WTC11 (cell line): ENCODE results near the gene KRT6B. TPM values are rescaled to one million over a fixed set of nuclear protein-coding genes. Genes with fewer than 3 reads are reported as not detected.
A peak's percentile ranks its signal among the peaks of the same experiment; 100 is the strongest.

Experiments used
- ATAC-seq: fragments of 200-7000 bp; cut with Tn5 transposase; 2 replicates; pipeline ENCODE4 v1.10.0; 2021; ENCODE audit warnings: mild to moderate bottlenecking, moderate library complexity
- CTCF ChIA-PET: fragments of 300-600 bp; sonication (Branson Sonifier 250); formaldehyde crosslinking; loops from one replicate; lab custom pipeline; 2021; ENCODE audit warnings: antibody characterized with exemption; lab: Charles Lee
- POLR2A ChIA-PET: fragments of 350-600 bp; sonication (Branson Sonifier 250); formaldehyde crosslinking; loops from one replicate; lab custom pipeline; 2021; ENCODE audit warnings: antibody characterized with exemption; lab: Charles Lee
- DNase-seq: peaks from one replicate; pipeline ENCODE4 v3.0.0; 2021; ENCODE audit warnings: low spot score
- H3K27ac Mint-ChIP-seq: 2 replicates; pipeline ENCODE4 v1.8.0; 2021; ENCODE audit warnings: mixed read lengths
- H3K27me3 Mint-ChIP-seq: 2 replicates; pipeline ENCODE4 v1.8.0; 2021; ENCODE audit warnings: low read depth, mild to moderate bottlenecking, moderate library complexity, mixed read lengths
- H3K36me3 Mint-ChIP-seq: 2 replicates; pipeline ENCODE4 v1.8.0; 2021; ENCODE audit warnings: mixed read lengths
- H3K4me1 Mint-ChIP-seq: 2 replicates; pipeline ENCODE4 v1.8.0; 2022; ENCODE audit warnings: mixed read lengths
- H3K4me3 Mint-ChIP-seq: 2 replicates; pipeline ENCODE4 v1.8.0; 2021; ENCODE audit warnings: mild to moderate bottlenecking, moderate library complexity, mixed read lengths
- H3K9me3 Mint-ChIP-seq: 2 replicates; pipeline ENCODE4 v1.8.0; 2021; ENCODE audit warnings: mixed read lengths
- CREM ChIP-seq: sonication (generic); formaldehyde crosslinking; IDR thresholded peaks from 2 replicates; pipeline ENCODE4 v1.8.1; 2022; ENCODE audit warnings: mild to moderate bottlenecking, missing genetic modification reagents, moderate library complexity
- ESRRA ChIP-seq: sonication (generic); formaldehyde crosslinking; IDR thresholded peaks from 2 replicates; pipeline ENCODE4 v1.8.1; 2022; ENCODE audit warnings: mild to moderate bottlenecking, missing genetic modification reagents, borderline replicate concordance
- ETV6 ChIP-seq: sonication (generic); formaldehyde crosslinking; IDR thresholded peaks from 2 replicates; pipeline ENCODE4 v1.8.1; 2022; ENCODE audit warnings: mild to moderate bottlenecking, missing genetic modification reagents
- FOXK1 ChIP-seq: sonication (generic); formaldehyde crosslinking; IDR thresholded peaks from 2 replicates; pipeline ENCODE4 v1.8.0; 2022; ENCODE audit warnings: mild to moderate bottlenecking, moderate library complexity, missing genetic modification reagents
- GTF2I ChIP-seq: fragments of 250-450 bp; sonication (Bioruptor Pico); conservative IDR thresholded peaks from 2 replicates; pipeline ENCODE4 v1.4.0; 2021; ENCODE audit warnings: mild to moderate bottlenecking
- RORB ChIP-seq: fragments of 250-450 bp; sonication (Bioruptor Pico); IDR thresholded peaks from 2 replicates; pipeline ENCODE4 v1.9.0; 2021; ENCODE audit warnings: mild to moderate bottlenecking
- SP1 ChIP-seq: sonication (generic); formaldehyde crosslinking; conservative IDR thresholded peaks from 2 replicates; pipeline ENCODE4 v1.8.1; 2022; ENCODE audit warnings: missing genetic modification reagents
- TP53 ChIP-seq: sonication (generic); formaldehyde crosslinking; IDR thresholded peaks from 2 replicates; pipeline ENCODE4 v1.8.1; 2023; ENCODE audit warnings: mild to moderate bottlenecking, missing genetic modification reagents
- ZNF263 ChIP-seq: sonication (generic); formaldehyde crosslinking; IDR thresholded peaks from 2 replicates; pipeline ENCODE4 v1.8.1; 2022; ENCODE audit warnings: low read depth, mild to moderate bottlenecking, moderate library complexity, missing genetic modification reagents
- ZNF416 ChIP-seq: fragments of 250-450 bp; sonication (Bioruptor Pico); IDR thresholded peaks from 2 replicates; pipeline ENCODE4 v1.9.0; 2021; ENCODE audit warnings: mild to moderate bottlenecking, inconsistent platforms
- ZNF423 ChIP-seq: fragments of 250-450 bp; sonication (Bioruptor Pico); IDR thresholded peaks from 2 replicates; pipeline ENCODE4 v2.1.2; 2022; ENCODE audit warnings: mild to moderate bottlenecking, moderate library complexity
- total RNA-seq: library from RNA; stranded (reverse); gene quantifications from 3 replicates; pipeline ENCODE4 v1.2.3, GENCODE V29; 2021
- TF ChIP-seq, protein P1 (sequence below): fragments of 200-600 bp; IDR thresholded peaks from 2 replicates; pipeline ENCODE4 v1.8.0; 2022; ENCODE audit warnings: antibody characterized with exemption
- TF ChIP-seq, protein P2 (sequence below): fragments of 250-450 bp; sonication (Bioruptor Pico); IDR thresholded peaks from 2 replicates; pipeline ENCODE4 v1.9.0; 2021; ENCODE audit warnings: moderate library complexity, mild to moderate bottlenecking, inconsistent platforms, borderline replicate concordance
- TF ChIP-seq, protein P3 (sequence below): sonication (generic); formaldehyde crosslinking; IDR thresholded peaks from 2 replicates; pipeline ENCODE4 v1.8.0; 2022; ENCODE audit warnings: missing genetic modification reagents
- TF ChIP-seq, protein P4 (sequence below): sonication (generic); formaldehyde crosslinking; IDR thresholded peaks from 2 replicates; pipeline ENCODE4 v1.8.0; 2022; ENCODE audit warnings: mild to moderate bottlenecking, missing genetic modification reagents
- TF ChIP-seq, protein P5 (sequence below): sonication (generic); formaldehyde crosslinking; IDR thresholded peaks from 2 replicates; pipeline ENCODE4 v1.8.1; 2023; ENCODE audit warnings: mild to moderate bottlenecking, moderate library complexity, missing genetic modification reagents
- TF ChIP-seq, protein P6 (sequence below): sonication (generic); formaldehyde crosslinking; IDR thresholded peaks from 2 replicates; pipeline ENCODE4 v1.8.1; 2022; ENCODE audit warnings: mild to moderate bottlenecking, missing genetic modification reagents, moderate library complexity, borderline replicate concordance
- TF ChIP-seq, protein P7 (sequence below): sonication (generic); formaldehyde crosslinking; IDR thresholded peaks from 2 replicates; pipeline ENCODE4 v1.8.0; 2023; ENCODE audit warnings: mild to moderate bottlenecking, missing genetic modification reagents

KRT6B gene
- total RNA-seq, 1 experiment from 2014 or later = not detected

DNA sequence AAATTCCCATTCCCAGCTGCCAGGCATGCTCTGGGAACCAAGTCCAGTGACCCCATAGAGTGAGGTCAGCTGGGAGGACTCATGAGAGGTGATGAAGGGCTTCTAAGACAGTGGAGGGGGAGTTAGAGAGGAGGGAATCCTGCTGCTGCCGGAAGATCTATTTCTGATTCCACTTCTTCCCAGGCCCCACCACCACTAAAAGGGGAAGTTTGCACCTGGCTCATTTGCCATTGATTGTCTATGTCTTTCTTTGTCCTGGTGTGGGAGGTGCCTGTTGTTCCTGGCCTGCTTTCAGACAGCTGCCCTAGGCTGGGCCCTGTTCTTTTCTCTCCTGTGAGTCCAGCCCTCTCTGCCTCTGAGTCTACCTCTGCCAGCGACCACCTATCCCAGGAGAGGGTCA is 44.1 kb upstream of the KRT6B start:
- H3K27me3 Mint-ChIP-seq = peaks cover 6% of the 10 kb centered on the region; the same call in 1 of the 2 replicates
- DNase-seq (no peak), ATAC-seq (peak; percentile 18)
- ChIA-PET CTCF (interaction anchor here (0.8 to 3.2 kb wide), 8 partner anchors 11 to 104 kb away, joined by 3 to 20 read pairs (median 6); no protein-coding TSS in a partner anchor), POLR2A (no interaction called here)
- peaks cover 5% of the 10 kb centered on the region for H3K9me3 Mint-ChIP-seq
- H3K4me1 Mint-ChIP-seq = peaks cover 27% of the 10 kb centered on the region
- no peaks in the 10 kb centered on the region for H3K36me3 Mint-ChIP-seq
- H3K27ac Mint-ChIP-seq = peak overlapping the region; percentile 34
- TF ChIP-seq, protein P1, sequence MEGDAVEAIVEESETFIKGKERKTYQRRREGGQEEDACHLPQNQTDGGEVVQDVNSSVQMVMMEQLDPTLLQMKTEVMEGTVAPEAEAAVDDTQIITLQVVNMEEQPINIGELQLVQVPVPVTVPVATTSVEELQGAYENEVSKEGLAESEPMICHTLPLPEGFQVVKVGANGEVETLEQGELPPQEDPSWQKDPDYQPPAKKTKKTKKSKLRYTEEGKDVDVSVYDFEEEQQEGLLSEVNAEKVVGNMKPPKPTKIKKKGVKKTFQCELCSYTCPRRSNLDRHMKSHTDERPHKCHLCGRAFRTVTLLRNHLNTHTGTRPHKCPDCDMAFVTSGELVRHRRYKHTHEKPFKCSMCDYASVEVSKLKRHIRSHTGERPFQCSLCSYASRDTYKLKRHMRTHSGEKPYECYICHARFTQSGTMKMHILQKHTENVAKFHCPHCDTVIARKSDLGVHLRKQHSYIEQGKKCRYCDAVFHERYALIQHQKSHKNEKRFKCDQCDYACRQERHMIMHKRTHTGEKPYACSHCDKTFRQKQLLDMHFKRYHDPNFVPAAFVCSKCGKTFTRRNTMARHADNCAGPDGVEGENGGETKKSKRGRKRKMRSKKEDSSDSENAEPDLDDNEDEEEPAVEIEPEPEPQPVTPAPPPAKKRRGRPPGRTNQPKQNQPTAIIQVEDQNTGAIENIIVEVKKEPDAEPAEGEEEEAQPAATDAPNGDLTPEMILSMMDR = no peak
- no peak for TF ChIP-seq SP1 (CRISPR knock-in tag)
- TF ChIP-seq, protein P2, sequence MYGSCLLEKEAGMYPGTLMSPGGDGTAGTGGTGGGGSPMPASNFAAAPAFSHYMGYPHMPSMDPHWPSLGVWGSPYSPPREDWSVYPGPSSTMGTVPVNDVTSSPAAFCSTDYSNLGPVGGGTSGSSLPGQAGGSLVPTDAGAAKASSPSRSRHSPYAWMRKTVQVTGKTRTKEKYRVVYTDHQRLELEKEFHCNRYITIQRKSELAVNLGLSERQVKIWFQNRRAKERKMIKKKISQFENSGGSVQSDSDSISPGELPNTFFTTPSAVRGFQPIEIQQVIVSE (CRISPR knock-in tag) = no peak
- TF ChIP-seq ETV6 (CRISPR knock-in tag) = no peak
- TF ChIP-seq, protein P3, sequence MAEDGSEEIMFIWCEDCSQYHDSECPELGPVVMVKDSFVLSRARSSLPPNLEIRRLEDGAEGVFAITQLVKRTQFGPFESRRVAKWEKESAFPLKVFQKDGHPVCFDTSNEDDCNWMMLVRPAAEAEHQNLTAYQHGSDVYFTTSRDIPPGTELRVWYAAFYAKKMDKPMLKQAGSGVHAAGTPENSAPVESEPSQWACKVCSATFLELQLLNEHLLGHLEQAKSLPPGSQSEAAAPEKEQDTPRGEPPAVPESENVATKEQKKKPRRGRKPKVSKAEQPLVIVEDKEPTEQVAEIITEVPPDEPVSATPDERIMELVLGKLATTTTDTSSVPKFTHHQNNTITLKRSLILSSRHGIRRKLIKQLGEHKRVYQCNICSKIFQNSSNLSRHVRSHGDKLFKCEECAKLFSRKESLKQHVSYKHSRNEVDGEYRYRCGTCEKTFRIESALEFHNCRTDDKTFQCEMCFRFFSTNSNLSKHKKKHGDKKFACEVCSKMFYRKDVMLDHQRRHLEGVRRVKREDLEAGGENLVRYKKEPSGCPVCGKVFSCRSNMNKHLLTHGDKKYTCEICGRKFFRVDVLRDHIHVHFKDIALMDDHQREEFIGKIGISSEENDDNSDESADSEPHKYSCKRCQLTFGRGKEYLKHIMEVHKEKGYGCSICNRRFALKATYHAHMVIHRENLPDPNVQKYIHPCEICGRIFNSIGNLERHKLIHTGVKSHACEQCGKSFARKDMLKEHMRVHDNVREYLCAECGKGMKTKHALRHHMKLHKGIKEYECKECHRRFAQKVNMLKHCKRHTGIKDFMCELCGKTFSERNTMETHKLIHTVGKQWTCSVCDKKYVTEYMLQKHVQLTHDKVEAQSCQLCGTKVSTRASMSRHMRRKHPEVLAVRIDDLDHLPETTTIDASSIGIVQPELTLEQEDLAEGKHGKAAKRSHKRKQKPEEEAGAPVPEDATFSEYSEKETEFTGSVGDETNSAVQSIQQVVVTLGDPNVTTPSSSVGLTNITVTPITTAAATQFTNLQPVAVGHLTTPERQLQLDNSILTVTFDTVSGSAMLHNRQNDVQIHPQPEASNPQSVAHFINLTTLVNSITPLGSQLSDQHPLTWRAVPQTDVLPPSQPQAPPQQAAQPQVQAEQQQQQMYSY (CRISPR knock-in tag) = no peak
- TF ChIP-seq ZNF416 (CRISPR knock-in tag) = no peak
- TF ChIP-seq, protein P4, sequence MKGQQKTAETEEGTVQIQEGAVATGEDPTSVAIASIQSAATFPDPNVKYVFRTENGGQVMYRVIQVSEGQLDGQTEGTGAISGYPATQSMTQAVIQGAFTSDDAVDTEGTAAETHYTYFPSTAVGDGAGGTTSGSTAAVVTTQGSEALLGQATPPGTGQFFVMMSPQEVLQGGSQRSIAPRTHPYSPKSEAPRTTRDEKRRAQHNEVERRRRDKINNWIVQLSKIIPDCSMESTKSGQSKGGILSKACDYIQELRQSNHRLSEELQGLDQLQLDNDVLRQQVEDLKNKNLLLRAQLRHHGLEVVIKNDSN = no peak
- TF ChIP-seq TP53 (CRISPR knock-in tag) = no peak
- TF ChIP-seq, protein P5, sequence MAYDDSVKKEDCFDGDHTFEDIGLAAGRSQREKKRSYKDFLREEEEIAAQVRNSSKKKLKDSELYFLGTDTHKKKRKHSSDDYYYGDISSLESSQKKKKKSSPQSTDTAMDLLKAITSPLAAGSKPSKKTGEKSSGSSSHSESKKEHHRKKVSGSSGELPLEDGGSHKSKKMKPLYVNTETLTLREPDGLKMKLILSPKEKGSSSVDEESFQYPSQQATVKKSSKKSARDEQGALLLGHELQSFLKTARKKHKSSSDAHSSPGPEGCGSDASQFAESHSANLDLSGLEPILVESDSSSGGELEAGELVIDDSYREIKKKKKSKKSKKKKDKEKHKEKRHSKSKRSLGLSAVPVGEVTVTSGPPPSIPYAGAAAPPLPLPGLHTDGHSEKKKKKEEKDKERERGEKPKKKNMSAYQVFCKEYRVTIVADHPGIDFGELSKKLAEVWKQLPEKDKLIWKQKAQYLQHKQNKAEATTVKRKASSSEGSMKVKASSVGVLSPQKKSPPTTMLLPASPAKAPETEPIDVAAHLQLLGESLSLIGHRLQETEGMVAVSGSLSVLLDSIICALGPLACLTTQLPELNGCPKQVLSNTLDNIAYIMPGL (CRISPR knock-in tag) = no peak
- TF ChIP-seq CREM (CRISPR knock-in tag) = no peak
- TF ChIP-seq FOXK1 (CRISPR knock-in tag) = no peak
- no peak for TF ChIP-seq GTF2I (CRISPR knock-in tag)
- TF ChIP-seq, protein P6, sequence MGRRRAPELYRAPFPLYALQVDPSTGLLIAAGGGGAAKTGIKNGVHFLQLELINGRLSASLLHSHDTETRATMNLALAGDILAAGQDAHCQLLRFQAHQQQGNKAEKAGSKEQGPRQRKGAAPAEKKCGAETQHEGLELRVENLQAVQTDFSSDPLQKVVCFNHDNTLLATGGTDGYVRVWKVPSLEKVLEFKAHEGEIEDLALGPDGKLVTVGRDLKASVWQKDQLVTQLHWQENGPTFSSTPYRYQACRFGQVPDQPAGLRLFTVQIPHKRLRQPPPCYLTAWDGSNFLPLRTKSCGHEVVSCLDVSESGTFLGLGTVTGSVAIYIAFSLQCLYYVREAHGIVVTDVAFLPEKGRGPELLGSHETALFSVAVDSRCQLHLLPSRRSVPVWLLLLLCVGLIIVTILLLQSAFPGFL (CRISPR knock-in tag) = no peak
- TF ChIP-seq RORB (CRISPR knock-in tag) = no peak
- no peak for TF ChIP-seq ESRRA (CRISPR knock-in tag)
- no peak for TF ChIP-seq ZNF263 (CRISPR knock-in tag)
- TF ChIP-seq, protein P7, sequence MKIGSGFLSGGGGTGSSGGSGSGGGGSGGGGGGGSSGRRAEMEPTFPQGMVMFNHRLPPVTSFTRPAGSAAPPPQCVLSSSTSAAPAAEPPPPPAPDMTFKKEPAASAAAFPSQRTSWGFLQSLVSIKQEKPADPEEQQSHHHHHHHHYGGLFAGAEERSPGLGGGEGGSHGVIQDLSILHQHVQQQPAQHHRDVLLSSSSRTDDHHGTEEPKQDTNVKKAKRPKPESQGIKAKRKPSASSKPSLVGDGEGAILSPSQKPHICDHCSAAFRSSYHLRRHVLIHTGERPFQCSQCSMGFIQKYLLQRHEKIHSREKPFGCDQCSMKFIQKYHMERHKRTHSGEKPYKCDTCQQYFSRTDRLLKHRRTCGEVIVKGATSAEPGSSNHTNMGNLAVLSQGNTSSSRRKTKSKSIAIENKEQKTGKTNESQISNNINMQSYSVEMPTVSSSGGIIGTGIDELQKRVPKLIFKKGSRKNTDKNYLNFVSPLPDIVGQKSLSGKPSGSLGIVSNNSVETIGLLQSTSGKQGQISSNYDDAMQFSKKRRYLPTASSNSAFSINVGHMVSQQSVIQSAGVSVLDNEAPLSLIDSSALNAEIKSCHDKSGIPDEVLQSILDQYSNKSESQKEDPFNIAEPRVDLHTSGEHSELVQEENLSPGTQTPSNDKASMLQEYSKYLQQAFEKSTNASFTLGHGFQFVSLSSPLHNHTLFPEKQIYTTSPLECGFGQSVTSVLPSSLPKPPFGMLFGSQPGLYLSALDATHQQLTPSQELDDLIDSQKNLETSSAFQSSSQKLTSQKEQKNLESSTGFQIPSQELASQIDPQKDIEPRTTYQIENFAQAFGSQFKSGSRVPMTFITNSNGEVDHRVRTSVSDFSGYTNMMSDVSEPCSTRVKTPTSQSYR (CRISPR knock-in tag) = no peak
- TF ChIP-seq ZNF423 = no peak
- TF ChIP-seq, all 79 proteins: peak for 0
- peak overlapping the region; percentile 18; the same call in 1 of the 2 replicates for H3K4me3 Mint-ChIP-seq
